Measurements from ENCODE around the gene NAALADL2.

The NAALADL2 gene

GRCh38 chr3:175495331-175495730, 636.2 kb downstream of the NAALADL2 start:
- TF ChIP-seq EZH2 (IDR thresholded peaks at IDR 0.05; ENCODE audit: borderline replicate concordance, low read depth, low read length, severe bottlenecking) = no peak
- no peak for TF ChIP-seq CTCF (IDR thresholded peaks at IDR 0.05; ENCODE audit: borderline replicate concordance, extremely low read depth, low read length, poor library complexity, severe bottlenecking)
- Histone ChIP-seq H3K9ac (ENCODE audit: low read depth, low read length) (no peak overlapping the region), H2AFZ (ENCODE audit: low read depth, low read length) (no peak overlapping the region), H3K4me1 (ENCODE audit: insufficient read depth, low read length) (no peaks in the 10 kb centered on the region), H4K20me1 (ENCODE audit: insufficient read depth, low read length) (no peaks in the 10 kb centered on the region), H3K4me2 (ENCODE audit: insufficient read depth, low read length) (no peak overlapping the region), H3K27me3 (ENCODE audit: insufficient read depth, low read length, poor library complexity) (no peaks in the 10 kb centered on the region), H3K79me2 (ENCODE audit: insufficient read depth, low read length) (no peaks in the 10 kb centered on the region), H3K36me3 (ENCODE audit: insufficient read depth, low read length) (no peaks in the 10 kb centered on the region), H3K4me3 (ENCODE audit: low read depth in 1 of 2, low read length in 2 of 2) (no peak overlapping the region), H3K9me3 (ENCODE audit: insufficient read depth, low read length, severe bottlenecking) (no peaks in the 10 kb centered on the region), H3K27ac (ENCODE audit: low read length) (no peak overlapping the region)
- DNase-seq = no peak
- no peak for ATAC-seq (ENCODE audit: insufficient read depth, low read depth)

- Histone ChIP-seq H3K9ac (ENCODE audit: low read depth, low read length) (no peak overlapping the region), H3K36me3 (ENCODE audit: insufficient read depth, low read length) (no peaks in the 10 kb centered on the region), H4K20me1 (ENCODE audit: insufficient read depth, low read length) (no peaks in the 10 kb centered on the region), H3K4me1 (ENCODE audit: insufficient read depth, low read length) (no peaks in the 10 kb centered on the region), H3K27ac (ENCODE audit: low read length) (no peak overlapping the region), H3K4me3 (ENCODE audit: low read depth in 1 of 2, low read length in 2 of 2) (no peak overlapping the region), H3K9me3 (ENCODE audit: insufficient read depth, low read length, severe bottlenecking) (no peaks in the 10 kb centered on the region), H3K27me3 (ENCODE audit: insufficient read depth, low read length, poor library complexity) (no peaks in the 10 kb centered on the region), H3K4me2 (ENCODE audit: insufficient read depth, low read length) (no peak overlapping the region), H3K79me2 (ENCODE audit: insufficient read depth, low read length) (no peaks in the 10 kb centered on the region), H2AFZ (ENCODE audit: low read depth, low read length) (no peak overlapping the region)
- ATAC-seq (ENCODE audit: insufficient read depth, low read depth) = no peak
- TF ChIP-seq EZH2 (IDR thresholded peaks at IDR 0.05; ENCODE audit: borderline replicate concordance, low read depth, low read length, severe bottlenecking) (no peak), CTCF (IDR thresholded peaks at IDR 0.05; ENCODE audit: borderline replicate concordance, extremely low read depth, low read length, poor library complexity, severe bottlenecking) (no peak)
- DNase-seq = no peak
These were observed 643.0 kb downstream of the NAALADL2 start for GRCh38 chr3:175502155-175502554.

GRCh38 chr3:175511219-175511785, 652.2 kb downstream of the NAALADL2 start:
- Histone ChIP-seq H3K4me2 (ENCODE audit: insufficient read depth, low read length) (no peak overlapping the region), H3K9me3 (ENCODE audit: insufficient read depth, low read length, severe bottlenecking) (no peaks in the 10 kb centered on the region), H2AFZ (ENCODE audit: low read depth, low read length) (no peak overlapping the region), H4K20me1 (ENCODE audit: insufficient read depth, low read length) (no peaks in the 10 kb centered on the region), H3K4me1 (ENCODE audit: insufficient read depth, low read length) (no peaks in the 10 kb centered on the region), H3K79me2 (ENCODE audit: insufficient read depth, low read length) (no peaks in the 10 kb centered on the region), H3K9ac (ENCODE audit: low read depth, low read length) (no peak overlapping the region), H3K27me3 (ENCODE audit: insufficient read depth, low read length, poor library complexity) (no peaks in the 10 kb centered on the region), H3K4me3 (ENCODE audit: low read depth in 1 of 2, low read length in 2 of 2) (no peak overlapping the region), H3K27ac (ENCODE audit: low read length) (no peak overlapping the region), H3K36me3 (ENCODE audit: insufficient read depth, low read length) (no peaks in the 10 kb centered on the region)
- TF ChIP-seq EZH2 (IDR thresholded peaks at IDR 0.05; ENCODE audit: borderline replicate concordance, low read depth, low read length, severe bottlenecking) (no peak), CTCF (IDR thresholded peaks at IDR 0.05; ENCODE audit: borderline replicate concordance, extremely low read depth, low read length, poor library complexity, severe bottlenecking) (no peak)
- ATAC-seq (ENCODE audit: insufficient read depth, low read depth) (no peak), DNase-seq (no peak)

GRCh38 chr3:175512700-175513099, 653.6 kb downstream of the NAALADL2 start:
- Histone ChIP-seq H3K9ac (ENCODE audit: low read depth, low read length) (no peak overlapping the region), H3K79me2 (ENCODE audit: insufficient read depth, low read length) (no peaks in the 10 kb centered on the region), H3K4me1 (ENCODE audit: insufficient read depth, low read length) (no peaks in the 10 kb centered on the region), H3K27ac (ENCODE audit: low read length) (no peak overlapping the region), H3K27me3 (ENCODE audit: insufficient read depth, low read length, poor library complexity) (no peaks in the 10 kb centered on the region), H3K4me3 (ENCODE audit: low read depth in 1 of 2, low read length in 2 of 2) (no peak overlapping the region), H3K4me2 (ENCODE audit: insufficient read depth, low read length) (no peak overlapping the region), H3K36me3 (ENCODE audit: insufficient read depth, low read length) (no peaks in the 10 kb centered on the region), H4K20me1 (ENCODE audit: insufficient read depth, low read length) (no peaks in the 10 kb centered on the region), H2AFZ (ENCODE audit: low read depth, low read length) (no peak overlapping the region), H3K9me3 (ENCODE audit: insufficient read depth, low read length, severe bottlenecking) (no peaks in the 10 kb centered on the region)
- ATAC-seq (ENCODE audit: insufficient read depth, low read depth) (no peak), DNase-seq (no peak)
- no peak for TF ChIP-seq EZH2 (IDR thresholded peaks at IDR 0.05; ENCODE audit: borderline replicate concordance, low read depth, low read length, severe bottlenecking)
- no peak for TF ChIP-seq CTCF (IDR thresholded peaks at IDR 0.05; ENCODE audit: borderline replicate concordance, extremely low read depth, low read length, poor library complexity, severe bottlenecking)

Measured in DND-41 (cell line).